GM12892 (cell line): Measurements from ENCODE around the gene CCL19.

ENCODE experiments used
- DNase-seq: peaks from one replicate; pipeline ENCODE4 v3.0.0; 2011; ENCODE audit not compliant: insufficient read length
- FAIRE-seq: peaks from 2 replicates; lab custom pipeline; 2011; peaks lifted over from hg19 to GRCh38; lab: Jason Lieb, UNC
- POLR2A ChIP-seq: IDR thresholded peaks from 2 replicates; pipeline ENCODE4 v1.6.1; 2011; ENCODE audit warnings: low read depth, low read length, control low read depth
- POLR2AphosphoS5 ChIP-seq: IDR thresholded peaks from 2 replicates; pipeline ENCODE4 v1.6.1; 2011; ENCODE audit warnings: low read depth, low read length, control low read depth
- TAF1 ChIP-seq: IDR thresholded peaks from 2 replicates; pipeline ENCODE4 v1.6.1; 2011; ENCODE audit warnings: low read depth, mild to moderate bottlenecking, control low read depth, low read length, borderline replicate concordance

The CCL19 gene

GRCh38 chr9:34669809-34670562, 21.1 kb downstream of the CCL19 start:
- TF ChIP-seq POLR2AphosphoS5 (no peak), TAF1 (no peak), POLR2A (no peak)
- no peak for DNase-seq
- no peak for FAIRE-seq

GRCh38 chr9:34665381-34666250, 25.5 kb downstream of the CCL19 start:
- FAIRE-seq: peak; percentile 90
- peak; percentile 80 for DNase-seq
- TF ChIP-seq TAF1 (no peak), POLR2AphosphoS5 (no peak), POLR2A (peak; percentile 37; the same call in 1 of the 2 replicates)

GRCh38 chr9:34665067-34665380, 26.1 kb downstream of the CCL19 start:
- TF ChIP-seq POLR2A (no peak), POLR2AphosphoS5 (no peak), TAF1 (no peak)
- DNase-seq (no peak), FAIRE-seq (no peak)

GRCh38 chr9:34664281-34665066, 26.6 kb downstream of the CCL19 start:
- FAIRE-seq: peak; percentile 17
- no peak for DNase-seq
- TF ChIP-seq POLR2AphosphoS5 (no peak), POLR2A (no peak), TAF1 (no peak)

GRCh38 chr9:34663303-34663605, 27.8 kb downstream of the CCL19 start:
- TF ChIP-seq POLR2AphosphoS5 (no peak), TAF1 (no peak), POLR2A (no peak)
- FAIRE-seq: no peak
- no peak for DNase-seq

- TF ChIP-seq TAF1 (no peak), POLR2A (no peak), POLR2AphosphoS5 (no peak)
- no peak for DNase-seq
- peak; percentile 21 for FAIRE-seq
These were observed 28.4 kb downstream of the CCL19 start, which contains the start of gene CCL27 for GRCh38 chr9:34662526-34663302. Gene CCL27 (minus strand): TSS chr9:34662657. CDS start chr9:34662633, 24 bp downstream.

- FAIRE-seq (no peak), DNase-seq (no peak)
- TF ChIP-seq POLR2A: no peak
- TF ChIP-seq POLR2AphosphoS5: no peak
- TF ChIP-seq TAF1: no peak
These were observed 31.4 kb downstream of the CCL19 start for GRCh38 chr9:34659592-34660253.

- DNase-seq (no peak), FAIRE-seq (no peak)
- no peak for TF ChIP-seq POLR2A
- TF ChIP-seq TAF1: no peak
- no peak for TF ChIP-seq POLR2AphosphoS5
These were observed 32.6 kb downstream of the CCL19 start for GRCh38 chr9:34658461-34658860.

- FAIRE-seq (no peak), DNase-seq (no peak)
- no peak for TF ChIP-seq POLR2AphosphoS5
- TF ChIP-seq TAF1: no peak
- no peak for TF ChIP-seq POLR2A
These were observed 34.1 kb downstream of the CCL19 start for GRCh38 chr9:34656992-34657391.

GRCh38 chr9:34655394-34655793, 35.7 kb downstream of the CCL19 start:
- DNase-seq (no peak), FAIRE-seq (no peak)
- no peak for TF ChIP-seq TAF1
- no peak for TF ChIP-seq POLR2A
- TF ChIP-seq POLR2AphosphoS5: no peak
